ENCODE data around the gene HSD17B2. TPM values are rescaled to one million over a fixed set of nuclear protein-coding genes. Genes with fewer than 3 reads are reported as not detected.

Gene HSD17B2
- total RNA-seq, 1 donor from 2014 or later, result not detected

DNA sequence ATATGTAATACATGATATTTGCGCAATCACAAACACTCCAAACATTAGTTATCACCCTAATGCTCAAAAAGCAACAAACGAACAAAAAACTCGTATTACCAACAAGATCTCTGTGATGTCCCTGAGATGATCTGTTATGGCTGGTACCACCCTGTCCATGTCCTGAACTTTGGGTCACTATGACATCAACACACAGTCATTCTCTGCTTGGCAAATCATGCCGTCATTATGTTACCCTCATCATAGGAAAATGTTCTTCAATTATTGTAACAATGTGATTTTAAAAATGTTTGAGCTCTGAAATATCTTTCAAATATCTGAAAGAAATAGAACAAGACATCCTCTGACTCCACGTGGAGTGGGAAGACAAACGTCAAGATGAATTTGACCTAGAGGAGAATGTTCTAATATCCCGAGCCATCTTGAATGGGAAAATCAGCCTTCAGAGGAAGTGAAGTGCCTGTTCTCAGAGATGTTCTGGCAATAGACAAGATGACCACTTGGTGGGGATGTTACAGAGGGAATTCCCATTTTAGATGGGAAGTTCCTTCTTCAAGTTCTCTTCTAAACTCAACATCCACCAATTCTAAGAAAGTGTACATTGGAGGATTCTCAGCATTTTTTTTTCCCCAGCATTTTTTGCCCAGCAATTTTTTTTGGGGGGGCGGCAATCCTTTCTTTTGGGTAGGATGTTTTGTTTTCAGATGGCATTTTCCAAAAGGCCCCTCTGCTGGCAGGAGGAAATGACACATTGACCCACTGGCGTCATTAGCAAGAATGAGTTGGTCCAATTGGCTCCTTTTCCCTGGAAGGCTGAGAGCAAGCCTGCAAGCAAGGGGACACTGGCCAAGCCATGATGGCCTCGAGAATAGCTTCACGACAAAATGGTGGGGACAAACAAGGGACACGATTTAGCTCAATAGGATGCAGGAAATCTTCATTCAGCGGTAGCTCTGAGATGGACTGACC is 3.7 kb upstream of the HSD17B2 start:
- no peak for DNase-seq
- Mint-ChIP-seq H3K4me3 (no peak overlapping the region), H3K27ac (no peak overlapping the region), H3K9me3 (no peaks in the 10 kb centered on the region), H3K4me1 (no peaks in the 10 kb centered on the region), H3K36me3 (ENCODE audit: low read depth) (no peaks in the 10 kb centered on the region), H3K27me3 (peaks cover 10% of the 10 kb centered on the region)
- intact Hi-C loops (cut with micrococcal nuclease), result loop anchor here (1.0 kb wide), 1 partner anchor 199 kb away; no protein-coding TSS in a partner anchor

DNA sequence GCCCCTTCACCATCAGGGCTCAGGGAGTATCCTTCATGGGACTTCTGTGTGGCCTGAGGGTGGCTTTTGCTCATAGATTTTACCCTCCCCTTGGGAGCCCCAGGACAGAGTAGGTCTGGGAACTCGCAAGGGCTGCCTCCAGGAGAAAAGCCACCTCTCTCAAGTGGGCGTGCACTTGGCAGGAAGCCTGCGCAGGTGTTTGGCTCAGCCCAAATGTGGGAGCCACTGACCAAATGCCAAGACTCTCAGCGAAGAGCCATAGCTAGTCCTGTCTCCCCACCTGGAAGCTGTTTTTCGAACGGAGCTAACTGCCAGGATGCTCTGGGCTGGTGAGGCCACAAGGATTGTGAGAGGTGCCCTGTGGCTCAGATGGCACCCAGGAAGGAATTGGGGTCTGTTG is 2.0 kb upstream of the HSD17B2 start:
- no peak overlapping the region for H3K4me3 Mint-ChIP-seq
- peaks cover 13% of the 10 kb centered on the region for H3K27me3 Mint-ChIP-seq
- DNase-seq, result no peak
- no peaks in the 10 kb centered on the region for H3K4me1 Mint-ChIP-seq
- H3K27ac Mint-ChIP-seq, result no peak overlapping the region
- no peaks in the 10 kb centered on the region for H3K9me3 Mint-ChIP-seq
- no peaks in the 10 kb centered on the region for H3K36me3 Mint-ChIP-seq (ENCODE audit: low read depth)
- intact Hi-C loops (cut with micrococcal nuclease), result no loop called here

DNA sequence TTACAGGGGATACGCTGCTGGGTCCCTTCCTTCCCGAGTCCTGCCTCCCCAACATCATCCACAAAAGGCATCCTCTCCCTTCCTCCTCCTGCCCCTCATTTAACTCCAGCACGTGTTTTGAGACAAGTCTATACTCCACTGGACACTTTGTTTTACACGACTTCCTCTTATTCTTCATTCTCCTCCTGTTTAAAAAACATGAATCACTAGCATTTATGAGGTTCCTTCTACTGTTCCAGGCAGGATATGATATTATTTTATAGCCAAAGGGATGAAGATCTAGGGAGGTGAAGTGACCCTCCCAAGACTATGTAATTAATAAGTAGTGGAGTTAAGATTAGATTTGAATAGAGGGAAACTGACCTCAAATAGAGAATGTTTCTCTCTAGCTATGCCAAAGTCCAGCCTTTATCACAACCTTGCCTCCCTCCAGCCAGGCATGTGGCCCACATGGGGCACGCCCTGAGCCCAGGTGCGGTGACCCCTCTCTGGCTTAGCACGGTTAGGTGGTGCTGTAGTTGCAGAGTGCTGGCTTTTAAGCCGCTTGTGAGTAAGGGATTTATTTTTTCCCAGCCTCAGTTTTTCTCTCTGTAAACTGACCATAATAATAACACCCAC is 1.3 kb upstream of the HSD17B2 start:
- Mint-ChIP-seq H3K27me3 (peaks cover 13% of the 10 kb centered on the region), H3K4me1 (no peaks in the 10 kb centered on the region), H3K36me3 (ENCODE audit: low read depth) (no peaks in the 10 kb centered on the region), H3K27ac (no peak overlapping the region), H3K4me3 (no peak overlapping the region), H3K9me3 (no peaks in the 10 kb centered on the region)
- intact Hi-C loops (cut with micrococcal nuclease), result no loop called here
- DNase-seq, result no peak

DNA sequence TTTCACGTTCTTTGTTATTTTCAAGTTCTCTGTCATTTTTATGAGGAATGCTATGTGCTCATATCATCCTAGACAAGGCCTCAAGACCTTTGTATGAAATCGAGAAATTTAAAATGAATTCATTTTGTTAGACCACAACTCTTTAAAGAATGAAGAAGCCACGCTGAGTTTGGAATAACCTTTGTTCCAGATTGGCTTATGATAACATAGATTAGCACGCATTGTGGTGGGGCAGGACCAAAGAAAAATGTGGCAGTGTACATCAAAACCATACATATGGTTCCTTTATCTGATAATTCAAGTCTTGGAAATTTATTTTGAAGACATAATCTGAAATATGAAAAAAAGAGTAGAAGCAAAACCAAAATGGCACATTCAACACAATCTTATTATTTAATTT is 2.2 kb downstream of the HSD17B2 start:
- intact Hi-C loops (cut with micrococcal nuclease), result no loop called here
- Mint-ChIP-seq H3K36me3 (ENCODE audit: low read depth) (no peaks in the 10 kb centered on the region), H3K4me1 (no peaks in the 10 kb centered on the region), H3K27me3 (peaks cover 15% of the 10 kb centered on the region), H3K9me3 (no peaks in the 10 kb centered on the region), H3K4me3 (no peak overlapping the region), H3K27ac (no peak overlapping the region)
- DNase-seq, result no peak

DNA sequence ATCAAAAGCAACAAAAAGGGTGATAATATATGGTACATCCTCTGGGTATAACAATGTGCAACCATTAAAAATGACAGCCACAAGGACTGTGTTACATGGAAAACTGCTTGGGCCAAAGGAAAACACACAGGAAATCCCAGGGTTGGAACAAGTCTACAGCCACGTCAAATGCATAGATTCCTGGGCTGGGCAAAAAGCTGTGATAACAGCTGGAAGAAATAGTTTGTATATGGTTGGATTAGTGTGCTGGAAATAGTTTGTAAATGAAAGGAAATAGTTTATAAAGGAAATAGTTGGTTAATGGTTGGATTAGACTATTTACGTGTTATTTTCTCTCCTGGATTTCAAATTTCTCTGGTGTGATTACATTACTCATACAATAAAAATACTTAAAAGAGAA is 2.6 kb downstream of the HSD17B2 start:
- Mint-ChIP-seq H3K9me3 (no peaks in the 10 kb centered on the region), H3K27me3 (peaks cover 13% of the 10 kb centered on the region), H3K4me3 (no peak overlapping the region), H3K36me3 (ENCODE audit: low read depth) (no peaks in the 10 kb centered on the region), H3K4me1 (no peaks in the 10 kb centered on the region), H3K27ac (no peak overlapping the region)
- no peak for DNase-seq
- intact Hi-C loops (cut with micrococcal nuclease), result no loop called here

DNA sequence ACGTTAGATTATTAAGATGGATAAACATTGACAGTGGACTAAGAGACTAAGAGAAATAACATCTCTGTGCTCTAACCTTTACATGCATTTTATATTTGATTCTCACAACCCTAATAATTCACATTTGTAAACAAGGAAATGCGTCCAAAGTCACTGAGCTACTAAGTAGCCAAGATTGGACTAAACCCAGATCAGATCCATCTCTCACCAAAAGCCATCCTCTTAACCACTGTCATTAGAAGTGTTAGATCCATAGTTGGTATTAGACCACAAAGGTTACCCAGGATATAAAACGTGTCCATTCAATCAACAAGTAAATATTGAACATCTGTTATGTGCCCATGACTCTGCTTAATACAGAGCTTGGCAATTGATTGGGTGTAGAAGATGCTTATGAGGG is 5.2 kb downstream of the HSD17B2 start:
- Mint-ChIP-seq H3K36me3 (ENCODE audit: low read depth) (no peaks in the 10 kb centered on the region), H3K4me1 (no peaks in the 10 kb centered on the region), H3K27ac (no peak overlapping the region), H3K4me3 (no peak overlapping the region), H3K9me3 (no peaks in the 10 kb centered on the region), H3K27me3 (peaks cover 9% of the 10 kb centered on the region)
- intact Hi-C loops (cut with micrococcal nuclease), result no loop called here
- no peak for DNase-seq

DNA sequence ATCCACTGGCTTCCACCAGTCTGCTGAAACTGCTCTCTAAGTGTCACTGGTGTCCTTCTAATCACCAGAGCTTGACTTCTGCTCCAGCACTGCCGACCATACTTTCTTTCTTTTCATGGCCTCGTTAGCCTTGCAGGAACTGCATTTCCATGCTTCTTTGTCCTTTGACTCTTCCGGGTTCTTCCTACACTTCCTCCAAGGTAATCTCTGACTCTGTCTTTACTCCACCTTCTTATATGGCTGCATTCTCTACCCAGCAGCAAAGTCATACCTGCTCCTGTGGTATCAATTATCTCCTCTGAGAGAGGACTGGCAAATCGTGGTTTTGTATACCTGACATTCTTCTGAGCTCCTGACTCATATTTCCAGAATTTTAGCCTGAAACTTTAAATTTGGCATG is 6.5 kb downstream of the HSD17B2 start:
- no peaks in the 10 kb centered on the region for H3K36me3 Mint-ChIP-seq (ENCODE audit: low read depth)

DNA sequence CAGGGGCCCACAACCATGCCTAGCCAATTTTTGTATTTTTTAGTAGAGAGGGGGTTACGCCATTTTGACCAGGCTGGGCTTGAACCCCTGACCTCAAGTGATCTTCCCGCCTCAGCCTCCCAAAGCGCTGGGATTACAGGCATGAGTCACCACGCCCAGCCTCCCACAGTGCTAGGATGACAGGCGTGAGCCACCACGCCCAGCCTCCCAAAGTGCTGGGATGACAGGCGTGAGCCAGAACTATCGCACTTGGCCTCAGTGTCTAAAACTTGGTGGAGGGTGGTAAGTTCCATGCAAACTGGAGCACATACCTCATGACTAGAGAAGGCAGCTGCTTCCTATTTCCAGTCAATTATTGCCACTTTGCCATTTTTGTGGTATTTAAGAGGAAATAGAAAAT is 7.1 kb downstream of the HSD17B2 start:
- H3K36me3 Mint-ChIP-seq (ENCODE audit: low read depth), result no peaks in the 10 kb centered on the region
- no peaks in the 10 kb centered on the region for H3K4me1 Mint-ChIP-seq
- no peak overlapping the region for H3K27ac Mint-ChIP-seq
- DNase-seq, result no peak
- H3K9me3 Mint-ChIP-seq, result no peaks in the 10 kb centered on the region
- H3K4me3 Mint-ChIP-seq, result no peak overlapping the region
- intact Hi-C loops (cut with micrococcal nuclease), result no loop called here
- H3K27me3 Mint-ChIP-seq, result peaks cover 7% of the 10 kb centered on the region

More for the DNA sequence above, 6.5 kb downstream of the HSD17B2 start:
- intact Hi-C loops (cut with micrococcal nuclease), result no loop called here
- Mint-ChIP-seq H3K4me1 (no peaks in the 10 kb centered on the region), H3K27me3 (peaks cover 6% of the 10 kb centered on the region), H3K27ac (no peak overlapping the region), H3K4me3 (no peak overlapping the region), H3K9me3 (no peaks in the 10 kb centered on the region)
- DNase-seq, result no peak

DNA sequence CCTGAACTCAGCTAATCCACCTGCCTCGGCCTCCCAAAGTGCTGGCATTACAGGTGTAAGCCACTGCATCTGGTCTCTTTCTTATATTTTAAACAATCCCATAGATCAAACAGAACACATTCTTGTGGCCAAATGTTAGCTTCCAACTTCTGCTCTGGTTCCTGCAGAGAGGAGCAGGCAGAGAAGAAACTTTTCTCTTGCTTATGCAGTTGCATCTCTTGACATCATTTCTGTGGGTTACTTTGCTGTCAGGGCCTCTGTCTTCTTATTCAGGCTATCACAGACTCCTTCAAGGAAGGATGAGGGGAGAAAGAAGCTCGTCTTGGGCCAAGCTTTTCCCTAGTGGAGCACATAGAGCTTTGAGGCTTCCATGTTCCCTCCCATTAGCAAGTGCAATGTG is 7.8 kb downstream of the HSD17B2 start:
- H3K36me3 Mint-ChIP-seq (ENCODE audit: low read depth), result no peaks in the 10 kb centered on the region
- no peak overlapping the region for H3K27ac Mint-ChIP-seq
- H3K4me3 Mint-ChIP-seq, result no peak overlapping the region
- intact Hi-C loops (cut with micrococcal nuclease), result no loop called here
- no peaks in the 10 kb centered on the region for H3K9me3 Mint-ChIP-seq
- DNase-seq, result no peak
- H3K4me1 Mint-ChIP-seq, result no peaks in the 10 kb centered on the region
- H3K27me3 Mint-ChIP-seq, result peaks cover 9% of the 10 kb centered on the region

DNA sequence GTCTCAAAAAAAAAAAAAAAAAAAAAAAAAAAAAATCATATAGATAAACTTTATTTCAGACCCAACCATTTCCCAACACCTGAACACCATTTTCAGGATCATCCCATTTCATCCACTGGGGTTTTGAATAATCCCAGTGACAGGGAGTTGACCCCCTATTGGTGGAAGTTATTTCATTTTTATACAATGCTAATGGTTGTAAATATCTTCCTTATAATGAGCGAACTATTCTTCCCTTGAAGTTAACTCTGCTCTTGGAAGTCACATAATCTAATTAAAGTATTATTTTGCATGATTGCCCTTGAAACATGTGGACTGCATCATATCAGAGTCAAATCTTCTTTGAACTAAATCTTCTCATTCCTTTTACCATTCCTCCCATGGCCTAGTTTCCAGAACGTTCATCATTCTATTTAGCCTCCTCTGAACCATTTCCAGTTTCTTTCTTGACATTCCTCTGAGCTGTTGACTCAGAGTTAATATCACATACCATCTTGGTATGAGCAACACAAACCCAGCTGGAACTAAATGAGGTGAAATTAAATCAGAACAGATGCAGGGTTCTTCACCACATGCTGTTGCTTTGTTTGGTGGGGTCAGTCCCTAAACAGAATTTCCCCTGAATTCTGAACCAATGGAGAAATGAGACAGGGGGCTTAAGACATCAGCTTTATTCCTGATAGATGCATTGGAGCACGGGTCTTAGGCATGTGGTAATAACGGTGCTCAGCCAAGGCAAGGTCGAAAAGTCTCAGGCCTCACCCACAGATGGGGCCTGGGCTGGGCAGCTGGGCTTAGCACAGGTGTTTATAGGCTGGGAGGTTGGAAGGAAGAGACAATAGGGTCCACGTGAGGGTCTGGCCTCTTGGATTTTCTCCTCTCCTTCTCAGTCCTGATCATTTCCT is 8.9 kb downstream of the HSD17B2 start:
- Mint-ChIP-seq H3K4me3 (no peak overlapping the region), H3K36me3 (ENCODE audit: low read depth) (no peaks in the 10 kb centered on the region), H3K9me3 (no peaks in the 10 kb centered on the region), H3K4me1 (no peaks in the 10 kb centered on the region), H3K27me3 (peaks cover 14% of the 10 kb centered on the region), H3K27ac (no peak overlapping the region)
- intact Hi-C loops (cut with micrococcal nuclease), result no loop called here
- DNase-seq, result no peak

DNA sequence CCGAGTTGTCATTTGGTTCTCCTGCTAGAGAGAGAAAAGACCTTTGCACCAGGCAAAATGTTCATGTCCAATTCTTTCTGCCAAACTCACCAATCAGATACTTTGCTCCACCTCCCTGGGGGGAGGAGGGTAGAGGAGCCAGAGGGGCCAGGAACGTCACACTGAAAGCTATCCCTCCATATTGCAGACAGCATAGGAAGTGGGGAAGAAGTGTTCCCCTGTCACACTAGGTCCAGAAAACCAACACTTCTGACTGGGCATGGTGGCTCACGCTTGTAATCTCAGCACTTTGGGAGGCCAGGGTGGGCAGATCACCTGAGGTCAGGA is 9.5 kb downstream of the HSD17B2 start:
- intact Hi-C loops (cut with micrococcal nuclease), result no loop called here
- H3K9me3 Mint-ChIP-seq, result no peaks in the 10 kb centered on the region
- no peak overlapping the region for H3K27ac Mint-ChIP-seq
- peaks cover 14% of the 10 kb centered on the region for H3K27me3 Mint-ChIP-seq
- H3K4me1 Mint-ChIP-seq, result no peaks in the 10 kb centered on the region
- H3K36me3 Mint-ChIP-seq (ENCODE audit: low read depth), result no peaks in the 10 kb centered on the region
- H3K4me3 Mint-ChIP-seq, result no peak overlapping the region
- DNase-seq, result no peak

DNA sequence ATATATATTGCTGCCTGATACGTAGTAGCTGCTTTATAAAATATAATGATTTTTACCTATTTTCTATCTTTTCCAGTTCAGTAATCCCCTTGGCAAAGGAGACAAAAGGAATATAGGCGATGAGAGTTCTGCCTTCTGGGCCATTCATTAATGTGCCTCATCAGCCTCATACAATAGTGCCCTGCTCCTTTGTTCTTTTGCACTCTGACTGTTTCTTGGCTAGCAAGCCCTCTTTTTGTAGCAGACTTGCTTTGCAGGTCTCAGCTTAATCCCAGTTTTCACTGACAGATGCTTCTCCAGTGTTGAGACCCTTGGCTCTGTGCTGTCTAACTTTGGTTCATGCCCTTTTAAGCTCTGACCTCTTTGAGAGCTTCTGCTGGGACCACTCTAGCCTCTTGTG is 10.4 kb downstream of the HSD17B2 start:
- peaks cover 13% of the 10 kb centered on the region for H3K27me3 Mint-ChIP-seq
- H3K36me3 Mint-ChIP-seq (ENCODE audit: low read depth), result no peaks in the 10 kb centered on the region
- no peak overlapping the region for H3K27ac Mint-ChIP-seq
- intact Hi-C loops (cut with micrococcal nuclease), result no loop called here
- no peaks in the 10 kb centered on the region for H3K9me3 Mint-ChIP-seq
- no peak for DNase-seq
- no peaks in the 10 kb centered on the region for H3K4me1 Mint-ChIP-seq
- H3K4me3 Mint-ChIP-seq, result no peak overlapping the region

DNA sequence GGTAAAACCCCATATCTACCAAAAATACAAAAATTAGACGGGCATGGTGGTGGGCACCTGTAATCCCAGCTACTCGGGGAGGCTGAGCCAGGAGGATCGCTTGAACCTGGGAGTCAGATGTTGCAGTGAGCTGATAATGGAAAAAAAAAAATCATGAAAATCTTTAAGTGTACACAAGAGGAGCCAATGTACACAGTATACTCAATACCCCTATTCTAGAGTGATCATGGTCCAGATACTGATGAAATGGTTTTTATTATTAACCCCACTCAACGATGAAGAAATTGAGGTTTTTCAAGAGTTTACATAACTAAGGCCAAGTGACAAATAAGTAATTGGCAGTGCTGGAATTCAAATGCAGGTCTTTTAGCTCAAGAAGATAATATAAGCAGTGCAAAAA is 11.5 kb downstream of the HSD17B2 start:
- Mint-ChIP-seq H3K4me1 (no peaks in the 10 kb centered on the region), H3K9me3 (no peaks in the 10 kb centered on the region), H3K27me3 (peaks cover 14% of the 10 kb centered on the region), H3K4me3 (no peak overlapping the region), H3K27ac (no peak overlapping the region), H3K36me3 (ENCODE audit: low read depth) (no peaks in the 10 kb centered on the region)
- intact Hi-C loops (cut with micrococcal nuclease), result no loop called here
- no peak for DNase-seq

DNA sequence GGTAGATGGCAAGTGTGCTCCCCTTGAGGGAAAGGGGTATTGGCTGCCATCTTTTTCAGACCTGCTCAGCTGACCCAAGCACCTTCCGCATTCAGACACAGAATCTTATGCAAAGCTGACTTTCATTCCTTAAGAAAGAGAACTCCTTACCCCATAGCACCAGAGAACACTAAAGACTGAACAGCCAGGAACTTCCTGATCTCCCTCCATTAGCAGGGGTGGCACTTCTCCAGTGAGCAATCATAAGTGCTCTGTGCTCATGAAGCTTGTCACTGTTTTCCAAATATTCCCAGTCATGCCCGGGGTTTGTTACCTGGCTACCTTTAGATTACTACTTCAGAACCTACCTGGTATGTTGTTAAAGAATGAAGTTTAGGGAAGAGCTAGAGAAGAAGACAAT is 11.9 kb downstream of the HSD17B2 start:
- Mint-ChIP-seq H3K4me3 (no peak overlapping the region), H3K4me1 (no peaks in the 10 kb centered on the region), H3K27ac (no peak overlapping the region), H3K9me3 (no peaks in the 10 kb centered on the region), H3K27me3 (peaks cover 14% of the 10 kb centered on the region), H3K36me3 (ENCODE audit: low read depth) (no peaks in the 10 kb centered on the region)
- no peak for DNase-seq
- intact Hi-C loops (cut with micrococcal nuclease), result no loop called here

Data from activated CD4-positive, alpha-beta T cell treated with anti-CD3 and anti-CD28 coated beads, Interleukin-2, amount 10 ng/mL, durations not matched to agents 24 days and 14 days (primary cell).